Small intestine (tissue), 7 donors: ENCODE results near the gene CMIP. TPM values are rescaled to one million over a fixed set of nuclear protein-coding genes. Genes with fewer than 3 reads are reported as not detected.

Experiments used
- DNase-seq, 2 donors: peaks; one replicate each; pipeline versions ENCODE4 v3.0.0 to v3.0.0-alpha.2; 2013
- FAIRE-seq: peaks from 2 replicates; lab custom pipeline; 2012; peaks lifted over from hg19 to GRCh38; lab: Jason Lieb, UNC
- H3K27ac ChIP-seq, 3 donors: one replicate each; pipeline ENCODE4 v1.5.1; 2013; ENCODE audit warnings: low read length in 2 of 3, mild to moderate bottlenecking in 2 of 3, control low read depth in 1 of 3, inconsistent platforms in 1 of 3, low read depth in 1 of 3, moderate library complexity in 1 of 3
- H3K27me3 ChIP-seq, 3 donors: one replicate each; pipeline ENCODE4 v1.6.1; 2013; ENCODE audit warnings: low read length in 3 of 3, inconsistent platforms in 1 of 3; ENCODE audit not compliant: control insufficient read depth in 3 of 3, insufficient read depth in 3 of 3
- H3K36me3 ChIP-seq, 3 donors: one replicate each; pipeline ENCODE4 v1.6.1; 2013; ENCODE audit warnings: low read length in 3 of 3, inconsistent platforms in 1 of 3, low read depth in 1 of 3, mild to moderate bottlenecking in 1 of 3, moderate library complexity in 1 of 3; ENCODE audit not compliant: control insufficient read depth in 3 of 3, insufficient read depth in 2 of 3
- H3K4me1 ChIP-seq, 3 donors: one replicate each; pipeline ENCODE4 v1.6.1; 2013; ENCODE audit warnings: low read length in 2 of 3, inconsistent platforms in 1 of 3, low read depth in 1 of 3, mild to moderate bottlenecking in 1 of 3, moderate library complexity in 1 of 3; ENCODE audit not compliant: control insufficient read depth in 3 of 3, insufficient read depth in 2 of 3
- H3K4me3 ChIP-seq, 3 donors: one replicate each; pipeline ENCODE4 v1.5.1; 2013; ENCODE audit warnings: low read length in 3 of 3, control low read depth in 1 of 3, inconsistent platforms in 1 of 3, low read depth in 1 of 3, mild to moderate bottlenecking in 1 of 3, moderate library complexity in 1 of 3
- H3K9me3 ChIP-seq, 2 donors: one replicate each; pipeline ENCODE4 v1.6.1; 2013; ENCODE audit warnings: low read depth in 1 of 2, low read length in 1 of 2; ENCODE audit not compliant: control insufficient read depth in 2 of 2, insufficient read depth in 1 of 2
- whole genome bisulfite sequencing, 3 donors: extraction: QIAGEN DNeasy Blood & Tissue Kit; methylation state at CpG; one replicate each; pipeline ENCODE4 v1.1.7; 2013; 5-methylcytosine and 5-hydroxymethylcytosine counted together
- polyA plus RNA-seq, 4 donors: library from polyadenylated mRNA; stranded (reverse) in 3 of 4; unstranded in 1 of 4; fragments of 200-250 nt in 3 of 4; fragments of 120-200 nt in 1 of 4; gene quantifications; one replicate each; pipeline versions ENCODE4 v1.2.1 to v1.2.3, GENCODE V29; 2013
- donor health status: healthy with polysubstance abuse.
- donor health status: control.
- donor health status: control.
- donor health status: Bipolar disorder and iron deficiency.
- donor health status: healthy.

The CMIP gene
- polyA plus RNA-seq, 4 donors: 43.8 to 74.7 (median 55.7) TPM

DNA sequence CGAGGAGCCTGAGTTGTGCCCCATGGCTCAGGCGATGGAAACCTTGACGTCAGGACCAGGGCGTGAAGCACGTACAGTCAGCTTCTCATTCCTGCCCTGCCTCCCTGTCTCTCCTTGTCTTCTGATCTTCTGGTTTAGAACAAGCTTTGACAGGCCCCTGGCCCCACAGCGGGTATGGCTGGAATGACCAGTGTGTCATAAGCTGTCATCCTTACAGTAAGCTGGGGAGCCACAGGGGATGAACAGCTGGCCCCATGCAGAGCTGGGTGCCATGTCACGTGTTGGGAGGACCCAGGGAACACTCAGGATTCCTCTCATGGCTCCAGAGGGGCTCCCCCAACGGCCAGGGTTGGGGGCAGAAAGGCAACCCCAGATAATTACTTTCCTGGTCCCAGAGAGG, 176.9 kb downstream of the CMIP start:
- WGBS, 3 donors: 85 to 86% (median 86%) methylated on average over 8 of the region's 8 CpGs
- Histone ChIP-seq H3K27me3 (no peaks in the 10 kb centered on the region), H3K27ac (no peak overlapping the region), H3K4me3 (no peak overlapping the region), H3K36me3 (peaks cover 0 to 71% (median 8%) of the 10 kb centered on the region in 3 donors), H3K4me1 (peaks cover 0 to 9% (median 3%) of the 10 kb centered on the region in 3 donors), H3K9me3 (peaks cover 0 to 11% of the 10 kb centered on the region in 2 donors)
- DNase-seq (no peak), FAIRE-seq (no peak)

DNA sequence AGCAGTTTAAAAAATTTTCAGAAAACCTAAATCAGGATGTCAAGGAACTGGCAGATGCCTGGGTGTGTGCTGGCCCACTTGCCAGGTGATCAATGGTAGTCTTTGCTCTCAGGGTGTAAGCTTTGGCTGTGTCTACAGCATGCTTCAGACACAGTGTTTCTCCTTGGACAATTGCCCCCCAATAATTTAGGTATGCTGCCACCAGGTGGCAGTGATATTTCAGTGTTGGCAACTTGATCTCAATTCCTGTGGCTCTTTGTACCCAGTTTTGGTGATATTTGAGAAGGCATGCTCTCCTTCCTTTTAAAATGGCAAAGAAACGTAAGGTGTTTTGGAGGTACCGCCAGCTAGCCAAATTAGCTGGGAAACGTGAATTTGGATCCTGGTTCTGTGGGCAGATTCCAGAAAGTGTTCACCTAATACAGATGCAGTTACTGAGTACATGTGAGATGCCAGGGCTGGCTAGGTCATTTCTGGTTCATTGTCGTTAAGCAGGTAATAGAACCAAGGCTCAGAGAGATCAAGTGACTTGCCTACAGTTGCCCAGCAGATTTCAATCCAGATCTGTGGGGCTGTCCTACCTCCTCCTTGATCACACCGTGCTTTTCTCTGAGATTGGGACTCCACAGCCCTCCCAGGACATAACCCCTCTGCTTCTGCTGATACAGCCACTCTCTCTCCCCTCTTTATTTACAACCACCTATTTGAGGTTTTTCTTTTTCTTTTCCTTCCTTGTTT, 178.9 kb downstream of the CMIP start:
- H3K27ac ChIP-seq: no peak overlapping the region
- H3K27me3 ChIP-seq: no peaks in the 10 kb centered on the region
- H3K4me3 ChIP-seq: no peak overlapping the region
- whole genome bisulfite sequencing, 3 donors: 72 to 83% (median 79%) methylated on average over 5 of the region's 5 CpGs
- FAIRE-seq (no peak), DNase-seq (peak; percentile 63 to 71)
- H3K4me1 ChIP-seq: peaks cover 0 to 5% (median 3%) of the 10 kb centered on the region in 3 donors
- no peaks in the 10 kb centered on the region for H3K9me3 ChIP-seq
- H3K36me3 ChIP-seq: peaks cover 0 to 59% (median 3%) of the 10 kb centered on the region in 3 donors

DNA sequence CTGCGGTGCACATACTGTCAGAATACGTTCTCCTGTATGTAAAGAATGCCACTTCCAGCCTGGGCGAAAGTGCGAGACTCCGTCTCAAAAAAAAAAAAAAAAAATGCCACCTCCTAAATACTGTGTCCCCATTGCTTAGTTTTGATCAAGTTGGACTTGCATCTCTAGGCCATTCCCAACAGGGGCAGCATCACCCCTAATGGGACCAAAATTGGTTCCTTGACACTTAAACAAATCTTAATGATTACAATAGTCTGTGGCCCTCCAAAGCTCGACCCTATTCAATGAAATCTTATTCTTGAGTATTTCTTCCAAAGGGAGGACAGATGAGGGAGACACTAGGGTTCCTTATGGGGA, 179.8 kb downstream of the CMIP start:
- Histone ChIP-seq H3K27ac (peak overlapping the region in 1 of 3 donors; percentile 57), H3K9me3 (no peaks in the 10 kb centered on the region), H3K36me3 (peaks cover 0 to 55% (median 3%) of the 10 kb centered on the region in 3 donors), H3K4me3 (no peak overlapping the region), H3K4me1 (peaks cover 0 to 5% (median 3%) of the 10 kb centered on the region in 3 donors), H3K27me3 (no peaks in the 10 kb centered on the region)
- FAIRE-seq: no peak
- DNase-seq: no peak
- 94 to 98% (median 95%) methylated on average over 6 of the region's 6 CpGs for WGBS, 3 donors

DNA sequence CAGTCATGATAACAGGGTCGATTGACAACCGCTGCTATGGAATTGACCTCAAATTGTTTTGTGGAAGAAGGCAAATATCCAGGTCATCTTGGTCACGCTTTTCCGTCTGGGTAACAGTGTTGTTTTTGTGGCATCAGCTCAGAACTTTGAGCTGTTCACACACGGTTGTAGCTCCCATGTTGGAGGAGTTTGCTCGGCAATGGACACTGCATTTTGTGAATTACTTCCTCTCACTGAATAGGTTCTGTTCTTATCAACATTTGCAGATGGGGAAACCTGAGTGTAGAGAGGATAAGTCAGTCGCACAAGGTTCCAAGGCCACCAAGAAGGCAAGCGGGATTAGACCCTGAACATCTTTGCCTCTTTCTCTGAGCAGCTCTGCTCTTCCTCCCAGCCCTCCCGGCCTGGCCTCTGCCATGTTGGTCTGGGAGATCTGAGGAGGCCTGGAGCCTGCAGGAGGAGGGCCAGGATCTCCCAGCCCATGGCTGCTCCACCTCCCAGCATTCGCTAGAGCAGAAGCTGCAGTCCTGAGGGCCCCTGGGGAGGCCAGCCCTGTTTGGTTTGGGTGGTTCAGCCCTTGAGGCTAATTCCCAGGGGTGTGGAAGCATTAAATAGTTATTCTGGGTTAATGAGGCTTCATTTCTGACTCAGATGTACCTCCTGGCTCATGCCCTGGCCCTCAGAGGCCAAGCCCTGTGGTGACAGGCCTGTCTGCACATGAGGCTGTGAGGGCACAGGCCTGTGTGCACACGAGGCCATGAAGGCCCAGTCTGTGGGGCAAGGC, 180.3 kb downstream of the CMIP start:
- peak overlapping the region in 1 of 3 donors; percentile 57 for H3K27ac ChIP-seq
- no peak overlapping the region for H3K4me3 ChIP-seq
- no peak for FAIRE-seq
- peaks cover 0 to 54% (median 3%) of the 10 kb centered on the region in 3 donors for H3K36me3 ChIP-seq
- H3K4me1 ChIP-seq: peaks cover 0 to 5% (median 3%) of the 10 kb centered on the region in 3 donors
- H3K27me3 ChIP-seq: no peaks in the 10 kb centered on the region
- no peak for DNase-seq
- 73 to 81% (median 80%) methylated on average over 11 of the region's 11 CpGs for WGBS, 3 donors
- H3K9me3 ChIP-seq: no peaks in the 10 kb centered on the region

DNA sequence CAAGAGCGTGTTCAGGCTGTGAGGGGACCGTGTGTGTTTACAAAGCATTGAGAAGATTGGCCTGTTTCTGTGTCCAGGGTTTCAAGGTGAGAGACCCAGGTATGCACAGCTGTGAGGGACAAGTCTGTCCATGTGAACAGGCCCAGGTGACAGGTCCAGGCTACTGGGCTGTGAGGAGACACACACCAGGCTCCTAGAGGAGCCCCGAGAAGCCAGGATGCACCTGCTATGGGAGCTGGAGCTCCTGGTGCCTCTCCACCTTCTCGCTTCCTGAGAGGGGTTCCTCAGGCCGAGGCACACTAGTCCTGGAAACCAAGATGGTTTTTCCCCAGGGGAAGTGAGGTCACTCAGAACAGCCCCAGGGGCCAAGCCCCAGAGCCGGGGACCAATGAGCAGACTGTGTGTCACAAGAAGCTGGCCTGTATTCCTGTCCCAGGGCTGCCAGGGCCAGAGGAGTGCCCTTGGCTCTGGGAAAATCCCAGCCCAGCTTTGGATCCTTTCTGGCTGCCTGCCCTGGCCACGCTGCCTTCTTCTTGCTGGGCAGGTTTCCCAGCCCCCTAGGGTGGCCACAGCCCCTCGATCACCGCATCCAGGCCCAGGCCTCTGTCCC, 181.0 kb downstream of the CMIP start:
- Histone ChIP-seq H3K27me3 (no peaks in the 10 kb centered on the region), H3K9me3 (no peaks in the 10 kb centered on the region), H3K27ac (peak overlapping the region in 1 of 3 donors; percentile 57), H3K36me3 (peaks cover 0 to 52% (median 3%) of the 10 kb centered on the region in 3 donors), H3K4me3 (no peak overlapping the region), H3K4me1 (peaks cover 0 to 5% (median 3%) of the 10 kb centered on the region in 3 donors)
- no peak for FAIRE-seq
- DNase-seq: no peak
- 65 to 76% (median 66%) methylated on average over 9 of the region's 9 CpGs for WGBS, 3 donors

DNA sequence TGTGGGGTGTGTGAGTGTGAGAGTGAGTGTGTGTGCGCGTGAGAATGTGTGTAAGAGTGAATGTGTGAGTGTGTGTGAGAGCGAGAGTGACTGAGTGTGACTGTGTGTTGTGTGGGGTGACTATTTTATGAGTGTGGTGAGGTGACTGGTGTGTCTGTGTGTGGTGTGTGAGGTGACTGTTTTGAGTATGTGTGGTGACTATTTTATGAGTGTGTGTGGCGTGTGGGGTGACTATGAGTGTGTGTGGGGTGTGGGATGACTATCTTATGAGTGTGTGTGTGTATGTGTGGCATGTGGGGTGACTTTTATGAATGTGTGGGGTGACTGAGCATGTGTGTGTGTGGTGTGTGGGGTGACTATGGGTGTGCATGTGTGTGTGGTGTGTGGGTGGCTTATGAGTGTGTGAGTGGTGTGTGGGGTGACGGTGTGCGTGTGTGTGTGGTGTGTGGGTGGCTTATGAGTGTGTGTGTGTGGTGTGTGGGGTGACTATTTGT, 181.6 kb downstream of the CMIP start:
- no peak overlapping the region for H3K4me3 ChIP-seq
- WGBS, 3 donors: 75 to 88% (median 81%) methylated on average over 6 of the region's 6 CpGs
- H3K9me3 ChIP-seq: no peaks in the 10 kb centered on the region
- peak overlapping the region in 1 of 3 donors; percentile 57 for H3K27ac ChIP-seq
- DNase-seq: no peak
- peaks cover 0 to 53% (median 3%) of the 10 kb centered on the region in 3 donors for H3K36me3 ChIP-seq
- FAIRE-seq: no peak
- peaks cover 0 to 5% (median 4%) of the 10 kb centered on the region in 3 donors for H3K4me1 ChIP-seq
- no peaks in the 10 kb centered on the region for H3K27me3 ChIP-seq

DNA sequence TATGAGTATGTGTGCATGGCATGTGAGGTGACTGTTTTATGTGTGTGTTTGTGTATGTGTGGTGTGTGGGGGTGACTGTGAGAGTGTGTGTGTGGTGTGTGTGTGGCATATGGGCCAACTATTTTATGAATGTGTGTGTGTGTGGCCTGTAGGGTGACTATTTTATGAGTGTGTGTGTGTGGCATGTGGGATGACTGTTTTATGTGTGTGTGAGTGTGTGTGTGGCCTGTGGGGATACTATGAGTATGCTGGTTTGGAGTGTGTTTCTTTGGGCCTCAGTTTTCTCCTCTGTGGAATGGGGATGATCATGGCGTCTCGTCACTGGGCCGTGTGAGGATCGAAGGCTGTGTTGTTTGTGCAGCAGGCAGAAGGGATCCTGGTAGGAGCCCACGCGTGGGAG, 182.4 kb downstream of the CMIP start:
- 94 to 96% (median 96%) methylated on average over 4 to 6 of the region's 6 CpGs for WGBS, 3 donors
- H3K27ac ChIP-seq: no peak overlapping the region
- DNase-seq (no peak), FAIRE-seq (no peak)
- no peak overlapping the region for H3K4me3 ChIP-seq
- peaks cover 0 to 47% (median 0%) of the 10 kb centered on the region in 3 donors for H3K36me3 ChIP-seq
- no peaks in the 10 kb centered on the region for H3K27me3 ChIP-seq
- no peaks in the 10 kb centered on the region for H3K9me3 ChIP-seq
- H3K4me1 ChIP-seq: peaks cover 0 to 5% (median 5%) of the 10 kb centered on the region in 3 donors

DNA sequence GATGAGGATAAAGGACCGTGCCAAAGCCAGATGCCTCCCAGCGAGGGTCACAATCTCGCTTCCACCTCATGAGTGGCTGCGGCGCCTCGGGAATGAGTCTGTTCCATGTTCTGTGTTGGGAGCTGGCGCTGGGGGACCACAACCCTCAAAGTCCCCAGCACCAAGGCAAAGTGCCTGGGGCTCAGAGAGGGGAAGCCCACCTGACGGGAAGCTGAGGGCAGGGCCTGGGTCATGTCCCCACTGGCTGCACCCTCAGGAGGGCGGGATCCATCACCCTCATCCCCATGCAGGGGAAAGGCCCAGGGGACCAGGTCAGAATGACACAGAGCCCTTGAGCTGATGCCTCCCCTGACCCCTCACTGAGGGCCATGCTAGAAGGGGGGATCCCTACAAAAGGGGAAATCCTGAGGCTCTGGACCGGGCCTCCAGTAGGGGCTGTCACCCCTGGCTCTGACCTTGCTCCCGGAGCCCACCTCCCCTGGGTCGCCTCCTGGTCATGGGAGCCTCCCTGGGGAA, 183.2 kb downstream of the CMIP start:
- no peak for FAIRE-seq
- whole genome bisulfite sequencing, 3 donors: 90 to 92% (median 91%) methylated on average over 12 of the region's 12 CpGs
- Histone ChIP-seq H3K36me3 (peaks cover 0 to 47% (median 0%) of the 10 kb centered on the region in 3 donors), H3K9me3 (no peaks in the 10 kb centered on the region), H3K4me3 (no peak overlapping the region), H3K4me1 (peaks cover 2 to 11% (median 9%) of the 10 kb centered on the region in 3 donors), H3K27me3 (no peaks in the 10 kb centered on the region), H3K27ac (no peak overlapping the region)
- DNase-seq: no peak
